Osteocyte (in vitro differentiated cells): ENCODE results near the gene KIAA1958. TPM values are rescaled to one million over a fixed set of nuclear protein-coding genes. Genes with fewer than 3 reads are reported as not detected.

Experiments
- DNase-seq: peaks from one replicate; pipeline ENCODE4 v3.0.0; 2021; ENCODE audit warnings: mixed read lengths; ENCODE audit not compliant: unreplicated experiment; ENCODE audit errors: extremely low spot score
- H3K27ac Mint-ChIP-seq: one replicate; pipeline ENCODE4 v1.8.0; 2021; ENCODE audit warnings: mild to moderate bottlenecking, mixed read lengths; ENCODE audit not compliant: unreplicated experiment
- H3K27me3 Mint-ChIP-seq: one replicate; pipeline ENCODE4 v1.8.0; 2021; ENCODE audit warnings: mixed read lengths; ENCODE audit not compliant: unreplicated experiment
- H3K36me3 Mint-ChIP-seq: one replicate; pipeline ENCODE4 v1.8.0; 2021; ENCODE audit warnings: mixed read lengths; ENCODE audit not compliant: unreplicated experiment
- H3K4me1 Mint-ChIP-seq: one replicate; pipeline ENCODE4 v1.8.0; 2021; ENCODE audit warnings: mixed read lengths; ENCODE audit not compliant: unreplicated experiment
- H3K4me3 Mint-ChIP-seq: one replicate; pipeline ENCODE4 v1.8.0; 2021; ENCODE audit warnings: mild to moderate bottlenecking, moderate library complexity, mixed read lengths; ENCODE audit not compliant: unreplicated experiment
- H3K9me3 Mint-ChIP-seq: one replicate; pipeline ENCODE4 v1.8.0; 2021; ENCODE audit warnings: mixed read lengths; ENCODE audit not compliant: unreplicated experiment
- total RNA-seq: library from RNA; stranded (reverse); gene quantifications from 2 replicates; pipeline ENCODE4 v1.2.1, GENCODE V29; 2021
- TF ChIP-seq, protein P1 (sequence below): fragments of 200-600 bp; sonication (generic); IDR thresholded peaks from 2 replicates; pipeline ENCODE4 v1.5.0; 2021; ENCODE audit warnings: antibody characterized with exemption, mild to moderate bottlenecking, moderate library complexity

Gene KIAA1958
- total RNA-seq, 1 donor from 2014 or later, result 4.9 TPM

- no peaks in the 10 kb centered on the region for H3K36me3 Mint-ChIP-seq
These were observed 33.4 kb downstream of the KIAA1958 start for GRCh38 chr9:112520069-112520468.

DNA sequence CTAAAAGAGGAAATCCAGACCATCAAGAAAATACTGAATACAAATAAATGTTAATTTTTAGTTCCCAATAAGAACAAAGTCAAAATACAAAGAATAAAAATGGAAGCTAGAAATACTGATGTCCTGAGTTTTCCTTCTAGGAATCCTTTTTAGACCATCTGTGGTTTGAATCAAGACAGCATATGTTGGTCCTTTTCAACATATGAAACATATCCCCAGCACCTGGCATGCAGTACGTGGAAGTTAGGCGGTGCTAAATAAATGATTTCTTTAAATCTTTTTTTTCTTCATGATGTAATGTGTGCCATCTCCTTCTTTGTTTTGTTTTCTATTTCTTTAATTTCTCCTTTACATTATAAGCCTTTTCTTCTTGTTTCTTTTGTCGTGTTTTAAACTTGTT, 34.0 kb downstream of the KIAA1958 start:
- no peak overlapping the region for H3K4me3 Mint-ChIP-seq
- no peak for DNase-seq
- H3K4me1 Mint-ChIP-seq, result no peaks in the 10 kb centered on the region
- H3K27ac Mint-ChIP-seq, result no peak overlapping the region
- no peaks in the 10 kb centered on the region for H3K27me3 Mint-ChIP-seq
- H3K36me3 Mint-ChIP-seq, result no peaks in the 10 kb centered on the region
- TF ChIP-seq, protein P1, sequence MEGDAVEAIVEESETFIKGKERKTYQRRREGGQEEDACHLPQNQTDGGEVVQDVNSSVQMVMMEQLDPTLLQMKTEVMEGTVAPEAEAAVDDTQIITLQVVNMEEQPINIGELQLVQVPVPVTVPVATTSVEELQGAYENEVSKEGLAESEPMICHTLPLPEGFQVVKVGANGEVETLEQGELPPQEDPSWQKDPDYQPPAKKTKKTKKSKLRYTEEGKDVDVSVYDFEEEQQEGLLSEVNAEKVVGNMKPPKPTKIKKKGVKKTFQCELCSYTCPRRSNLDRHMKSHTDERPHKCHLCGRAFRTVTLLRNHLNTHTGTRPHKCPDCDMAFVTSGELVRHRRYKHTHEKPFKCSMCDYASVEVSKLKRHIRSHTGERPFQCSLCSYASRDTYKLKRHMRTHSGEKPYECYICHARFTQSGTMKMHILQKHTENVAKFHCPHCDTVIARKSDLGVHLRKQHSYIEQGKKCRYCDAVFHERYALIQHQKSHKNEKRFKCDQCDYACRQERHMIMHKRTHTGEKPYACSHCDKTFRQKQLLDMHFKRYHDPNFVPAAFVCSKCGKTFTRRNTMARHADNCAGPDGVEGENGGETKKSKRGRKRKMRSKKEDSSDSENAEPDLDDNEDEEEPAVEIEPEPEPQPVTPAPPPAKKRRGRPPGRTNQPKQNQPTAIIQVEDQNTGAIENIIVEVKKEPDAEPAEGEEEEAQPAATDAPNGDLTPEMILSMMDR, result no peak
- no peaks in the 10 kb centered on the region for H3K9me3 Mint-ChIP-seq

More at GRCh38 chr9:112520069-112520468, 33.4 kb downstream of the KIAA1958 start:
- no peaks in the 10 kb centered on the region for H3K27me3 Mint-ChIP-seq
- TF ChIP-seq, protein P1, result no peak
- H3K4me1 Mint-ChIP-seq, result no peaks in the 10 kb centered on the region
- no peak overlapping the region for H3K27ac Mint-ChIP-seq
- H3K9me3 Mint-ChIP-seq, result no peaks in the 10 kb centered on the region
- no peak overlapping the region for H3K4me3 Mint-ChIP-seq
- DNase-seq, result no peak

GRCh38 chr9:112526973-112527372, 40.3 kb downstream of the KIAA1958 start:
- TF ChIP-seq, protein P1, result no peak
- Mint-ChIP-seq H3K27ac (no peak overlapping the region), H3K36me3 (no peaks in the 10 kb centered on the region), H3K4me3 (no peak overlapping the region), H3K9me3 (no peaks in the 10 kb centered on the region), H3K4me1 (peaks cover 4% of the 10 kb centered on the region), H3K27me3 (no peaks in the 10 kb centered on the region)
- no peak for DNase-seq

DNA sequence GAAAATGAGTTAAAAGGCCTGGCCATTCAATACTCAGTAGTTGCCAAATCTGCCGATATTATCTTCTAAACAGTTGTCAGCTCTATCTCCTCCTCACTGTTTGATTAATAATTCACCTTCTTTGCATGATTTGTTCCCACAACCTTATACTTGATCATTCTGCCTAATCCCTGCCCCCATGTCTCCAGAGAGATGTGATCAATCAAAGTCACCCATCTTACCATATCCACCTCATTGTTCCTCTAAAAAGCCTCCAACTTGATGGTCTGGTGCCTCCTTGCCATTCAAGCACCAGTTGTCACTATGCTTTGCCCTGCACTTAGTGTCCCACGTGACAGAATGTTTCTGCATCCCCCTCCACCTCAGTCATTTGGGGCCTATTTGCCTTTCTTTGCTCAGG, 41.3 kb downstream of the KIAA1958 start:
- Mint-ChIP-seq H3K27me3 (no peaks in the 10 kb centered on the region), H3K4me1 (peaks cover 5% of the 10 kb centered on the region), H3K36me3 (no peaks in the 10 kb centered on the region), H3K4me3 (no peak overlapping the region), H3K9me3 (no peaks in the 10 kb centered on the region), H3K27ac (no peak overlapping the region)
- DNase-seq, result no peak
- TF ChIP-seq, protein P1, result no peak

GRCh38 chr9:112529316-112529715, 42.7 kb downstream of the KIAA1958 start:
- TF ChIP-seq, protein P1, result no peak
- no peaks in the 10 kb centered on the region for H3K27me3 Mint-ChIP-seq
- H3K4me3 Mint-ChIP-seq, result no peak overlapping the region
- H3K9me3 Mint-ChIP-seq, result no peaks in the 10 kb centered on the region
- H3K36me3 Mint-ChIP-seq, result no peaks in the 10 kb centered on the region
- no peak for DNase-seq
- no peak overlapping the region for H3K27ac Mint-ChIP-seq
- peaks cover 5% of the 10 kb centered on the region for H3K4me1 Mint-ChIP-seq
